Endodermal cell (in vitro differentiated cells): Measurements from ENCODE around the gene ARAP3. TPM values are rescaled to one million over a fixed set of nuclear protein-coding genes. Genes with fewer than 3 reads are reported as not detected.

Experiments used
- DNase-seq: peaks from one replicate; pipeline ENCODE4 v3.0.0-alpha.2; 2017
- H3K27ac ChIP-seq: 2 replicates; pipeline ENCODE4 v1.5.1; 2013; ENCODE audit warnings: mild to moderate bottlenecking, low read depth, low read length, moderate library complexity
- H3K27me3 ChIP-seq: 2 replicates; pipeline ENCODE4 v1.6.1; 2013; ENCODE audit warnings: mild to moderate bottlenecking, low read length, moderate library complexity; ENCODE audit not compliant: insufficient read depth, control insufficient read depth, poor library complexity, severe bottlenecking
- H3K36me3 ChIP-seq: 2 replicates; pipeline ENCODE4 v1.7.0; 2013; ENCODE audit warnings: mild to moderate bottlenecking, low read length, moderate library complexity; ENCODE audit not compliant: control insufficient read depth, insufficient read depth
- H3K4me1 ChIP-seq: one replicate; pipeline ENCODE4 v1.7.0; 2013; ENCODE audit warnings: low read length; ENCODE audit not compliant: control insufficient read depth, insufficient read depth
- H3K4me3 ChIP-seq: 2 replicates; pipeline ENCODE4 v1.5.1; 2013; ENCODE audit warnings: mild to moderate bottlenecking, low read length, moderate library complexity
- H3K9ac ChIP-seq: 2 replicates; pipeline ENCODE4 v1.6.1; 2013; ENCODE audit warnings: mild to moderate bottlenecking, low read length, moderate library complexity; ENCODE audit not compliant: poor library complexity, severe bottlenecking; ENCODE audit errors: extremely low read depth
- H3K9me3 ChIP-seq: 2 replicates; pipeline ENCODE4 v1.6.1; 2013; ENCODE audit warnings: mild to moderate bottlenecking, low read length, moderate library complexity; ENCODE audit not compliant: control insufficient read depth
- H3K27ac Mint-ChIP-seq: 2 replicates; pipeline ENCODE4 v1.8.0; 2020; ENCODE audit warnings: mixed read lengths
- H3K27me3 Mint-ChIP-seq: 2 replicates; pipeline ENCODE4 v1.8.0; 2021; ENCODE audit warnings: mild to moderate bottlenecking, mixed read lengths; ENCODE audit not compliant: insufficient read depth
- H3K36me3 Mint-ChIP-seq: 2 replicates; pipeline ENCODE4 v1.8.0; 2020; ENCODE audit warnings: low read depth, mixed read lengths
- H3K4me1 Mint-ChIP-seq: 2 replicates; pipeline ENCODE4 v1.8.0; 2020; ENCODE audit warnings: mixed read lengths
- H3K4me3 Mint-ChIP-seq: 2 replicates; pipeline ENCODE4 v1.8.0; 2020; ENCODE audit warnings: mild to moderate bottlenecking, moderate library complexity, mixed read lengths
- H3K9me3 Mint-ChIP-seq: 2 replicates; pipeline ENCODE4 v1.8.0; 2020; ENCODE audit warnings: mild to moderate bottlenecking, mixed read lengths
- WGBS, 2 experiments: methylation state at CpG; one replicate each; pipeline versions ENCODE4 v1.1.5 to v1.1.7; 2013; ENCODE audit warnings: missing lambda C conversion rate in 2 of 2, mixed read lengths in 1 of 2; ENCODE audit not compliant: insufficient coverage in 1 of 2, insufficient read length in 1 of 2; 5-methylcytosine and 5-hydroxymethylcytosine counted together
- total RNA-seq, 2 donors: library from RNA; stranded (reverse); fragmentation: NEBNext Ultra II Directional in 1 of 2; extraction: Animal tissue kit (Norgen Biotek cat#: 25700) in 1 of 2; gene quantifications; 2 replicates in 1 of 2; 3 replicates in 1 of 2; pipeline ENCODE4 v1.2.1, GENCODE V29; 2021
- TF ChIP-seq, protein P1 (sequence below): fragments of 200-600 bp; sonication (generic); conservative IDR thresholded peaks from 2 replicates; pipeline ENCODE4 v1.5.0; 2021; ENCODE audit warnings: antibody characterized with exemption, mild to moderate bottlenecking

ARAP3 gene
- total RNA-seq, 2 donors from 2014 or later, result 32.5 to 41.3 TPM

DNA sequence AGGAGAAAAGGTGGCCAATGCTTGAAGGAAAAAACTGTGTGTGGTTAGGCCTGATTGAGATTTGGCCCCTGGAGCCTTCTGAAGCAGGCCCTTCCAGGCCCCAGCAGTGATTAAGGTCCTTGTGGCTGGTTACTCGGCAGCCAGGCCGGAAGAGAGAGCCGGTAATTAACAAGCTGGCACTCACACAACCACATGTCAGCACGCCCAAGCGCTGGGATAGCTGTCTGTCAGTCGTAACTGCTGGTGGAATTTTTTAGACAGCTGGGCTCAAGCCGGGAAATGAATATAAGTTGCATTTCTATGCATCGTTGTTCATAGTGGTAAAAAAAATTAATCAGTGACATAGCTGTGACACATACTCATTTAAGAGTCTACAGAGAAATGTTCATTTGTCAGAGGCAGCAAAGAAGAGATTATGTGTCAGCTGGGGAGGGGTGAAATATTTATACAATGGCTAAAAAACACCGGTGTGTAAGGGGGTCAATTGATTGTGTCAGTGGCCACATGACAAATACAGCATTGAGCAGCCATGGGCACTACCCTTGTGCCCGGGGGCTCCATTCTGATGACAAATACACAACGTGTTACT lies 13.7 kb upstream of the ARAP3 start:
- peaks cover 63% of the 10 kb centered on the region for H3K27me3 Mint-ChIP-seq
- H3K9me3 Mint-ChIP-seq, result no peaks in the 10 kb centered on the region
- H3K4me1 Mint-ChIP-seq, result peaks cover 3% of the 10 kb centered on the region
- H3K4me3 Mint-ChIP-seq, result no peak overlapping the region
- H3K27ac Mint-ChIP-seq, result no peak overlapping the region
- WGBS, 2 experiments, result 85 to 87% methylated on average over 6 to 11 of the region's 11 CpGs
- TF ChIP-seq, protein P1, sequence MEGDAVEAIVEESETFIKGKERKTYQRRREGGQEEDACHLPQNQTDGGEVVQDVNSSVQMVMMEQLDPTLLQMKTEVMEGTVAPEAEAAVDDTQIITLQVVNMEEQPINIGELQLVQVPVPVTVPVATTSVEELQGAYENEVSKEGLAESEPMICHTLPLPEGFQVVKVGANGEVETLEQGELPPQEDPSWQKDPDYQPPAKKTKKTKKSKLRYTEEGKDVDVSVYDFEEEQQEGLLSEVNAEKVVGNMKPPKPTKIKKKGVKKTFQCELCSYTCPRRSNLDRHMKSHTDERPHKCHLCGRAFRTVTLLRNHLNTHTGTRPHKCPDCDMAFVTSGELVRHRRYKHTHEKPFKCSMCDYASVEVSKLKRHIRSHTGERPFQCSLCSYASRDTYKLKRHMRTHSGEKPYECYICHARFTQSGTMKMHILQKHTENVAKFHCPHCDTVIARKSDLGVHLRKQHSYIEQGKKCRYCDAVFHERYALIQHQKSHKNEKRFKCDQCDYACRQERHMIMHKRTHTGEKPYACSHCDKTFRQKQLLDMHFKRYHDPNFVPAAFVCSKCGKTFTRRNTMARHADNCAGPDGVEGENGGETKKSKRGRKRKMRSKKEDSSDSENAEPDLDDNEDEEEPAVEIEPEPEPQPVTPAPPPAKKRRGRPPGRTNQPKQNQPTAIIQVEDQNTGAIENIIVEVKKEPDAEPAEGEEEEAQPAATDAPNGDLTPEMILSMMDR, result no peak
- no peaks in the 10 kb centered on the region for H3K36me3 Mint-ChIP-seq
- Histone ChIP-seq H3K9ac (no peak overlapping the region), H3K4me1 (no peaks in the 10 kb centered on the region), H3K27ac (no peak overlapping the region), H3K9me3 (no peaks in the 10 kb centered on the region), H3K4me3 (no peak overlapping the region), H3K36me3 (no peaks in the 10 kb centered on the region), H3K27me3 (peaks cover 82% of the 10 kb centered on the region)
- DNase-seq, result no peak

DNA sequence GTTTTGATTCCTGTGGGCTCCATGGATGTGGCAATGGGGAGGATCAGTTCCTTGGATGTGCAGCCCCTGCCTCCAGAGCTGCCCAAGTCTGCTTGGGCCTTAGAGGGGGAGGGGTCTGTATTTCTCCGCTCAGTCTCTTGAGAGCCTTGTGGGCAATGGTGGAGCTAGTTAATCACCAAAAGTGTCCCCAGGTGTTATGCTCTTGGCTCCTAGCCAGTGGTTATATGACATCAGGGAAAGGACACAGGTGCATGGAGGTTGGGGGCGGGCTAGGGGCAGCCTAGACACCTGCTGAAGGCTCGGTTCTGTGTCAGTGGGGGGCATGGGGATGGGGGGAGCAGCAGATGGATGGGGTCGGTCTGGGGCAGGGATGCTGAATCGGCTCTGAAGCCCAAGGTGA lies 12.4 kb upstream of the ARAP3 start:
- H3K27me3 Mint-ChIP-seq, result peaks cover 71% of the 10 kb centered on the region

DNA sequence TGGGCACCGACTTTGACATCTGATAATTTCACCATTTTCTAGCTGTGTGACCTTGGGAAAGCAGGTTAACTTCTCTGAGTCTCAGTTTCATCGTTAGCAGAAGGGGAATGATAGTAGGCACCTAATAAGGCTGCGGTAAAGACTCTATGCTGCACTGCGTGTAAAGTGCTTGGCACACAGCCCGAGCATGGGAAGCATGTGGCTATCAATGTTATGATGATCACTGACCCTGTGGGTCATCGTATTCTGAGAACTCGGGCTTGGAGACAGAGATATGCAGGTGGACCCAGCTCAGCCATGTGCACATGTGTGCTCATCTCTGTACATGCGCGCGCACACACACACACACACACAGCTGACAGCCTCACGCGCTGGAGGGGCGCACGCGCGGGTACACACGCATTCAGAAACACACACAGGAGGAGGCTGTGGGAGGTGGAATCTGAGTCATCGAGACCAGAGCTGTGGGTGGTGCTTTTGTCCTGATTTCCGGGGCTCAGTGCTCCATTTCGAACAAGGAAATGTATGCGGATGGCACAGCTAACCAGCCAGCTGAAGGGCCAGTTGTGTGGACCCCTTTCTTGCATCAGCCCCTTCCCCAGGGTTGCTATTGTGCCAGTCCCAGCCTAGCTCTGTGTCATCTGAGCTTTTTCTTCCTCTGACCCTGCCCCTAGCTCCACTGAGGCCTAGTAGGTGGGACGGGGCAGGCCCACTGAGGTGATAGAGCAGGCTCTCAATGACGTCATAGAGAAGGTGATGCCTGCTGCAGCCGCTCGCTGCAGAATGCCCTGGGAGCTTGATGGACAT lies 11.1 kb upstream of the ARAP3 start:
- Histone ChIP-seq H3K9me3 (no peaks in the 10 kb centered on the region), H3K4me3 (no peak overlapping the region), H3K4me1 (no peaks in the 10 kb centered on the region), H3K27me3 (peaks cover 56% of the 10 kb centered on the region), H3K36me3 (no peaks in the 10 kb centered on the region), H3K27ac (no peak overlapping the region), H3K9ac (no peak overlapping the region)
- no peaks in the 10 kb centered on the region for H3K36me3 Mint-ChIP-seq
- TF ChIP-seq, protein P1, result no peak
- 75 to 79% methylated on average over 18 to 25 of the region's 25 CpGs for WGBS, 2 experiments
- no peaks in the 10 kb centered on the region for H3K9me3 Mint-ChIP-seq
- no peak for DNase-seq
- H3K27me3 Mint-ChIP-seq, result peaks cover 71% of the 10 kb centered on the region
- peak overlapping the region; percentile 53 for H3K4me3 Mint-ChIP-seq
- H3K27ac Mint-ChIP-seq, result no peak overlapping the region
- H3K4me1 Mint-ChIP-seq, result peaks cover 3% of the 10 kb centered on the region

More for the DNA sequence above, 12.4 kb upstream of the ARAP3 start:
- no peaks in the 10 kb centered on the region for H3K36me3 Mint-ChIP-seq
- H3K9ac ChIP-seq, result no peak overlapping the region
- H3K4me1 ChIP-seq, result no peaks in the 10 kb centered on the region
- no peaks in the 10 kb centered on the region for H3K9me3 ChIP-seq
- 80 to 83% methylated on average over 2 to 5 of the region's 5 CpGs for WGBS, 2 experiments
- TF ChIP-seq, protein P1, result no peak
- no peak overlapping the region for H3K4me3 Mint-ChIP-seq
- H3K9me3 Mint-ChIP-seq, result no peaks in the 10 kb centered on the region
- no peak overlapping the region for H3K27ac Mint-ChIP-seq
- H3K27me3 ChIP-seq, result peaks cover 70% of the 10 kb centered on the region
- H3K4me1 Mint-ChIP-seq, result peaks cover 3% of the 10 kb centered on the region
- no peak for DNase-seq
- no peak overlapping the region for H3K27ac ChIP-seq
- H3K36me3 ChIP-seq, result no peaks in the 10 kb centered on the region
- H3K4me3 ChIP-seq, result no peak overlapping the region
